ENCODE results near the gene CEACAM16. TPM values are rescaled to one million over a fixed set of nuclear protein-coding genes. Genes with fewer than 3 reads are reported as not detected.
"Not testable (repeated sequence)": the region's sequence is repeated elsewhere in the genome, so short reads cannot be mapped to it uniquely, and the experiment has no call there.

CEACAM16 gene
- total and polyA plus RNA-seq, 9 of the 15 experiments (the other 6 are each of a cell fraction or from before 2014, with no cell fraction given): not detected

DNA sequence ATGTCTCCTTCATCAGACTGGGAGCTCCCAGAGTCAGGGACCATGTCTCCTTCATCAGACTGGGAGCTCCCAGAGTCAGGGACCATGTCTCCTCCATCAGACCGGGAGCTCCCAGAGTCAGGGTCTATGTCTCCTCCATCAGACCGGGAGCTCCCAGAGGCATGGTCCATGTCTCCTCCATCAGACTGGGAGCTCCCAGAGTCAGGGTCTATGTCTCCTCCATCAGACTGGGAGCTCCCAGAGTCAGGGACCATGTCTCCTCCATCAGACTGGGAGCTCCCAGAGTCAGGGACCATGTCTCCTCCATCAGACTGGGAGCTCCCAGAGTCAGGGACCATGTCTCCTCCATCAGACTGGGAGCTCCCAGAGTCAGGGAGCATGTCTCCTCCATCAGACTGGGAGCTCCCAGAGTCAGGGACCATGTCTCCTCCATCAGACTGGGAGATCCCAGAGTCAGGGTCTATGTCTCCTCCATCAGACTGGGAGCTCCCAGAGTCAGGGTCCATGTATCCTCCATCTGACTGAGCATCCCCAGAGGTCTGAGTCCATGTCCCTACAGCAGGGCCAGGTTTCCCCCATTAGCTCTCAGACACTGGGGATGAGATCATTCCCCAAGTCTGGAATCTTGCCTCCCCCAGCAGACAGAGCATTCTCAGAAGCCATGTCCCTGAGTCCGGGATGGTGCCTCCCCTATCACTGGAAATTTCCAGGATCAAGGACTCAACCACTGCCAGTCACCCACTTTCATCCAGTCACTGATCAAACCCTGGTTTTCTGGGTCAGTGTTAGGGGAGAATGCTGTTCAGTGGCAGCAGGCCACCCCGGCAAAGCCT, 10.7 kb downstream of the CEACAM16 start:
- TF ChIP-seq ZFP36 (IDR thresholded peaks at IDR 0.05; ENCODE audit: low read depth, low read length, partially characterized antibody): peak; percentile 53
- H2AFZ ChIP-seq (ENCODE audit: low read depth, low read length); H3K27me3 ChIP-seq (ENCODE audit: control insufficient read depth in 2 of 2, insufficient read depth in 2 of 2, low read length in 2 of 2); H3K4me3 ChIP-seq; H3K4me1 ChIP-seq (replicated peaks in 1 of 2; ENCODE audit: control insufficient read depth in 2 of 2, insufficient read depth in 2 of 2, low read length in 2 of 2); H3K9me1 ChIP-seq (ENCODE audit: control insufficient read depth, insufficient read depth, low read length); intact Hi-C loops (cut with micrococcal nuclease); H3K36me3 ChIP-seq (ENCODE audit: control insufficient read depth, insufficient read depth, low read length); DNase-seq (ENCODE audit: extremely low read depth in 1 of 4, low spot score in 3 of 4); H3K27ac ChIP-seq (ENCODE audit: extremely low read depth, low read depth, low read length); H3K9ac ChIP-seq (ENCODE audit: insufficient read depth in 1 of 2, low read depth in 2 of 2, low read length in 2 of 2); in situ Hi-C loops (cut with MboI); H3K9me3 ChIP-seq (replicated peaks; ENCODE audit: control insufficient read depth, insufficient read depth, low read depth, low read length); H4K20me1 ChIP-seq (replicated peaks; ENCODE audit: control insufficient read depth, insufficient read depth, low read length); ATAC-seq; H3K79me2 ChIP-seq (ENCODE audit: control insufficient read depth, insufficient read depth, low read length); H3K4me2 ChIP-seq (ENCODE audit: insufficient read depth, low read length); FAIRE-seq; BruUV-seq (replicated peaks): not testable (repeated sequence)
- WGBS (ENCODE audit: insufficient coverage, low coverage, missing lambda C conversion rate): 56% methylated on average over 2 of the region's 4 CpGs
- POLR2A ChIA-PET: interaction anchor here (0.6 to 1.1 kb wide), 2 partner anchors 11 to 61 kb away, joined by 3 to 4 read pairs; no protein-coding TSS in a partner anchor
- CTCF ChIA-PET (ENCODE audit: low intra/inter-chr PET ratio): interaction anchor here (0.6 kb wide), 1 partner anchor 61 kb away, joined by 3 read pairs; no protein-coding TSS in a partner anchor

DNA sequence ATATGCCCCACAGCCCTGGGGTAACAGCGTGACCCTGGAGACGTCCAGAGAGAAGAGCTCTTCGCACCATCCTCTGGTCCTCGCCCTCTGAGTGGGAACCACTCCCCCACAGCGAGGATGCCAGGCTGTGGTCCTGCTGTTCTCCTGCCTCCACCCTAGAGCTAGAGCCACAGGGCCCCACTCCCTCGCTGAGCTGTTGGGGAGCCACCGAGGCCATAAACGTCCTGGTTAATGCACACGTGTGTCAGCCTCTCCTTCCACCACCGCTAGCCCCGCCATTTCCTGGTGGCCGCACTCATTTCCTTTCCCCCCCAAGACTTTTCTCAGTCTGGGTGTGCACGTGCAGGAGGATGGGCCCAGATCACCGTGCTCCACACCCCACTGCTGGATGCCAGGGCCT, 11.5 kb downstream of the CEACAM16 start:
- Histone ChIP-seq H3K36me3 (ENCODE audit: control insufficient read depth, insufficient read depth, low read length) (no peaks in the 10 kb centered on the region), H3K27ac (ENCODE audit: extremely low read depth, low read depth, low read length) (no peak overlapping the region), H3K4me3 (no peak overlapping the region), H3K79me2 (ENCODE audit: control insufficient read depth, insufficient read depth, low read length) (no peaks in the 10 kb centered on the region), H3K9me1 (ENCODE audit: control insufficient read depth, insufficient read depth, low read length) (no peaks in the 10 kb centered on the region), H4K20me1 (replicated peaks; ENCODE audit: control insufficient read depth, insufficient read depth, low read length) (no peaks in the 10 kb centered on the region), H3K9me3 (replicated peaks; ENCODE audit: control insufficient read depth, insufficient read depth, low read depth, low read length) (peaks cover 5% of the 10 kb centered on the region; the same call in 1 of the 2 replicates), H3K9ac (ENCODE audit: insufficient read depth in 1 of 2, low read depth in 2 of 2, low read length in 2 of 2) (peak overlapping the region in 1 of 2 experiments; percentile 6; a peak in 2 of 4 replicates), H3K27me3 (ENCODE audit: control insufficient read depth in 2 of 2, insufficient read depth in 2 of 2, low read length in 2 of 2) (no peaks in the 10 kb centered on the region), H2AFZ (ENCODE audit: low read depth, low read length) (no peak overlapping the region), H3K4me1 (replicated peaks in 1 of 2; ENCODE audit: control insufficient read depth in 2 of 2, insufficient read depth in 2 of 2, low read length in 2 of 2) (peaks cover 0 to 5% of the 10 kb centered on the region in 2 experiments; a peak in 1 of 5 replicates), H3K4me2 (ENCODE audit: insufficient read depth, low read length) (no peak overlapping the region)
- CTCF ChIA-PET (ENCODE audit: low intra/inter-chr PET ratio): no interaction called here
- DNase-seq (ENCODE audit: extremely low read depth in 1 of 4, low spot score in 3 of 4) (no peak), FAIRE-seq (no peak), ATAC-seq (no peak)
- POLR2A ChIA-PET: interaction anchor here (0.6 to 1.1 kb wide), 3 partner anchors 56 to 71 kb away, joined by 3 to 4 read pairs (median 3); no protein-coding TSS in a partner anchor
- intact Hi-C loops (cut with micrococcal nuclease): no loop called here
- WGBS (ENCODE audit: insufficient coverage, low coverage, missing lambda C conversion rate): 40% methylated on average over 12 of the region's 14 CpGs
- in situ Hi-C loops (cut with MboI): no loop called here
- no TSS peak for BruUV-seq (replicated peaks)
- no peak for TF ChIP-seq CBFB (CRISPR knock-in tag; IDR thresholded peaks at IDR 0.05)
- TF ChIP-seq RUNX1 (IDR thresholded peaks at IDR 0.05; ENCODE audit: low read depth): no peak
- TF ChIP-seq TAF15 (IDR thresholded peaks at IDR 0.05; ENCODE audit: low read depth, low read length): no peak
- no peak for TF ChIP-seq NRF1 (conservative IDR thresholded peaks at IDR 0.05 in 1 of 2, IDR thresholded peaks at IDR 0.05 in 1 of 2)
- no peak for TF ChIP-seq ZBTB17 (CRISPR knock-in tag; IDR thresholded peaks at IDR 0.05)
- TF ChIP-seq, protein P1, sequence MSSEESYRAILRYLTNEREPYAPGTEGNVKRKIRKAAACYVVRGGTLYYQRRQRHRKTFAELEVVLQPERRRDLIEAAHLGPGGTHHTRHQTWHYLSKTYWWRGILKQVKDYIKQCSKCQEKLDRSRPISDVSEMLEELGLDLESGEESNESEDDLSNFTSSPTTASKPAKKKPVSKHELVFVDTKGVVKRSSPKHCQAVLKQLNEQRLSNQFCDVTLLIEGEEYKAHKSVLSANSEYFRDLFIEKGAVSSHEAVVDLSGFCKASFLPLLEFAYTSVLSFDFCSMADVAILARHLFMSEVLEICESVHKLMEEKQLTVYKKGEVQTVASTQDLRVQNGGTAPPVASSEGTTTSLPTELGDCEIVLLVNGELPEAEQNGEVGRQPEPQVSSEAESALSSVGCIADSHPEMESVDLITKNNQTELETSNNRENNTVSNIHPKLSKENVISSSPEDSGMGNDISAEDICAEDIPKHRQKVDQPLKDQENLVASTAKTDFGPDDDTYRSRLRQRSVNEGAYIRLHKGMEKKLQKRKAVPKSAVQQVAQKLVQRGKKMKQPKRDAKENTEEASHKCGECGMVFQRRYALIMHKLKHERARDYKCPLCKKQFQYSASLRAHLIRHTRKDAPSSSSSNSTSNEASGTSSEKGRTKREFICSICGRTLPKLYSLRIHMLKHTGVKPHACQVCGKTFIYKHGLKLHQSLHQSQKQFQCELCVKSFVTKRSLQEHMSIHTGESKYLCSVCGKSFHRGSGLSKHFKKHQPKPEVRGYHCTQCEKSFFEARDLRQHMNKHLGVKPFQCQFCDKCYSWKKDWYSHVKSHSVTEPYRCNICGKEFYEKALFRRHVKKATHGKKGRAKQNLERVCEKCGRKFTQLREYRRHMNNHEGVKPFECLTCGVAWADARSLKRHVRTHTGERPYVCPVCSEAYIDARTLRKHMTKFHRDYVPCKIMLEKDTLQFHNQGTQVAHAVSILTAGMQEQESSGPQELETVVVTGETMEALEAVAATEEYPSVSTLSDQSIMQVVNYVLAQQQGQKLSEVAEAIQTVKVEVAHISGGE (CRISPR knock-in tag; IDR thresholded peaks at IDR 0.05): no peak
- TF ChIP-seq KDM5B (IDR thresholded peaks at IDR 0.05; ENCODE audit: insufficient replicate concordance, low read depth, low read length): no peak
- no peak for TF ChIP-seq PRPF4 (IDR thresholded peaks at IDR 0.05; ENCODE audit: insufficient read depth, low read depth, low read length, poor library complexity, severe bottlenecking)
